HEK293T (cell line): ENCODE results near the gene GINS1.

Source experiments
- CTCF ChIA-PET: fragments of 350-600 bp; formaldehyde crosslinking; extraction: SDS; loops from one replicate; lab custom pipeline; 2021; ENCODE audit warnings: antibody characterized with exemption, inconsistent platforms; lab: Yijun Ruan, JAX
- POLR2A ChIA-PET: fragments of 350-600 bp; formaldehyde crosslinking; extraction: SDS; loops from one replicate; lab custom pipeline; 2020; ENCODE audit warnings: antibody characterized with exemption, inconsistent platforms; lab: Yijun Ruan, JAX
- DNase-seq: peaks from one replicate; pipeline ENCODE4 v3.0.0; 2012; ENCODE audit warnings: mixed read lengths; ENCODE audit errors: extremely low spot score
- ARNT ChIP-seq: fragments of 450-650 bp; IDR thresholded peaks from 2 replicates; pipeline ENCODE4 v1.6.1; 2017; ENCODE audit warnings: mild to moderate bottlenecking
- BHLHE40 ChIP-seq: fragments of 450-650 bp; IDR thresholded peaks from 2 replicates; pipeline ENCODE4 v1.6.1; 2016; ENCODE audit warnings: mild to moderate bottlenecking, moderate library complexity, borderline replicate concordance
- CTBP1 ChIP-seq: fragments of 450-650 bp; IDR thresholded peaks from 2 replicates; pipeline ENCODE4 v1.6.1; 2016; ENCODE audit warnings: borderline replicate concordance
- ELF4 ChIP-seq: fragments of 450-650 bp; IDR thresholded peaks from 2 replicates; pipeline ENCODE4 v1.6.1; 2017; ENCODE audit warnings: antibody characterized with exemption
- FOXA1 ChIP-seq: fragments of 450-650 bp; IDR thresholded peaks from 2 replicates; pipeline ENCODE4 v1.6.1; 2016; ENCODE audit warnings: mild to moderate bottlenecking
- FOXK2 ChIP-seq: fragments of 450-650 bp; IDR thresholded peaks from 2 replicates; pipeline ENCODE4 v1.6.1; 2016; ENCODE audit warnings: mild to moderate bottlenecking
- FOXM1 ChIP-seq: fragments of 450-650 bp; IDR thresholded peaks from 2 replicates; pipeline ENCODE4 v1.6.1; 2017; ENCODE audit warnings: mild to moderate bottlenecking, borderline replicate concordance
- HDGF ChIP-seq: fragments of 450-650 bp; IDR thresholded peaks from 2 replicates; pipeline ENCODE4 v1.6.1; 2017; ENCODE audit warnings: antibody characterized with exemption, borderline replicate concordance
- L3MBTL2 ChIP-seq: fragments of 450-650 bp; conservative IDR thresholded peaks from 2 replicates; pipeline ENCODE4 v1.6.1; 2016; ENCODE audit warnings: mild to moderate bottlenecking
- LEF1 ChIP-seq: fragments of 450-650 bp; IDR thresholded peaks from 2 replicates; pipeline ENCODE4 v1.6.1; 2017; ENCODE audit warnings: mild to moderate bottlenecking, borderline replicate concordance
- NFRKB ChIP-seq: fragments of 450-650 bp; IDR thresholded peaks from 2 replicates; pipeline ENCODE4 v1.6.1; 2016; ENCODE audit warnings: mild to moderate bottlenecking, moderate library complexity
- SP1 ChIP-seq: fragments of 450-650 bp; IDR thresholded peaks from 2 replicates; pipeline ENCODE4 v1.6.1; 2017
- SUZ12 ChIP-seq: fragments of 450-650 bp; IDR thresholded peaks from 2 replicates; pipeline ENCODE4 v1.6.1; 2016; ENCODE audit warnings: mild to moderate bottlenecking
- TARDBP ChIP-seq: fragments of 450-650 bp; IDR thresholded peaks from 2 replicates; pipeline ENCODE4 v1.6.1; 2016
- ZNF384 ChIP-seq: fragments of 450-650 bp; IDR thresholded peaks from 2 replicates; pipeline ENCODE4 v1.6.1; 2016
- TF ChIP-seq, protein P1 (sequence below): fragments of 450-650 bp; IDR thresholded peaks from 2 replicates; pipeline ENCODE4 v1.6.1; 2016

Gene GINS1

DNA sequence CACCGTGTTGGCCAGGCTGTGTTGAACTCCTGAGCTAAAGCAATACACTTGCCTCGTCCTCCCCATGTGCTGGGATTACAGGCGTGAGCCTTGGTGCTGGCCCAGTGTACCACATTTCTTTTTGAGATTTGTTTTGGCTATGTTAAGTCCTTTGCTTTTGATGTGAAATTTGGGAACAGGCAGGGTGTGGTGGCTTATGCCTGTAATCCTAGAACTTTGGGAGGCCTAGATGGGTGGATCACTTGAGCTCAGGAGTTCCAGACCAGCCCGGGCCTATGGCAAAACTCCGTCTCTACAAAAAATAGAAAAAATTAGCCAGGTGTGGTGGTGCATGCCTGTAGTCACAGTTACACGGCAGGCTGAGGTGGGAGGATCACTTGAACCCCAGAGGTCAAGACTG, 40.2 kb downstream of the GINS1 start:
- POLR2A ChIA-PET, result no interaction called here
- TF ChIP-seq ARNT, result no peak
- no peak for TF ChIP-seq NFRKB
- no peak for TF ChIP-seq FOXK2
- TF ChIP-seq L3MBTL2, result no peak
- no peak for TF ChIP-seq LEF1
- no peak for DNase-seq
- CTCF ChIA-PET, result no interaction called here

DNA sequence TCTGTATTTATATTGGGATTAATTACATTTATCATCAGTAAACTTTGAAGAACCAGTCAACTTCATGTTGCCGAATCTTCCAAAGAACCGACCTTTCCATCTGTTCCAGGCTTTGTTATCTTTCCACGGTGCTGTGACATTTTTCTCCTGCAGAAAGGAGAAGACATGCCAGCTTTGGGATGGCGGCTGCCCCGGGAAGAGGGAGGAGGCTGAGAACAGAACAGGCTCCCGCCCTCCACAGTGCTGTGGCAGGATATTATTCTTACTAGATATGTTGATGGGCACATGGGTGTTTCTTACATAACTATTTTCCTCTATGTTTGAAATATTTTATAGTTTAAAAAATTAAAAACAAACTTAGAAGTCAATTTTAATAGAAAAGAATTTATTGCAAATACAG, 44.9 kb downstream of the GINS1 start:
- ChIA-PET POLR2A (no interaction called here), CTCF (no interaction called here)
- no peak for DNase-seq
- TF ChIP-seq FOXK2 (no peak), ELF4 (no peak), BHLHE40 (no peak), TARDBP (no peak), SP1 (no peak), SUZ12 (no peak), CTBP1 (no peak), LEF1 (no peak), FOXA1 (no peak), FOXM1 (no peak)

DNA sequence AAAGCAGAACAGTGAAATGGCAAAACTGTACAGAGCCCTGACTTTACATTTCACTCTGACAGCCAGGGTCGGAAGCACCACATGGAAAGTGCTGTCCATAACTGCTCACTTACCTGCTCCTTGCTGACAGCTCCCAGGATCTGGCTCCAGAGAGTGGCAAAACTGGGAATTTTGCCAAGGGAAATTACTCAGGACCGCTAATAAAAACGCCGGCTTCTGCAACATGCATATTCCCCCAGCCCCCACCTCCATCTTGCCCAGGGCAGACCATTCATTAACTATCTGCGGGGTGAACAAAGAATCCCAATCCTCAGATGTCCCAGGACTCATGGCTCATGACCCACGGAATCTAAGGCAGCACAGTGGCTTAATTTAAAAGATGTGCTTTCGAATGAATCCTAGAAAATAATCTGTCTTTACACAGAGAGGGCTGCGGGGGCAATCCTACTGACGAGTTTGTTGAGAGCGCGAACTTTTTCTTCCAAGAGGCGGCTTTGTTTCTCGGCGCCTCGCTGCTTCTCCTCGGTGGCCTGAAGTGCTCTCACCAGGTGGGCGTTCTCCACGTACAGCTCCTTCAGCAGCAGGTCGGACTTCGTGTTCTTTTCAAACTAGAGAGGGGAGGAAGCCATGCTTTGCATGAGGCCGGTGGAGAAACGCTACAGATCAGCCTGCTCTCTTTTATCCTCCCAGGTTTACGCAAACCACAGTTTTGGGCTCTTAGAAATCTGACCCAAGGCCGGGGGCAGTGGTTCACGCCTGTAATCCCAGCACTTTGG, 45.8 kb downstream of the GINS1 start:
- ChIA-PET CTCF (no interaction called here), POLR2A (no interaction called here)
- TF ChIP-seq L3MBTL2 (peak; percentile 69), TARDBP (no peak)
- TF ChIP-seq, protein P1, sequence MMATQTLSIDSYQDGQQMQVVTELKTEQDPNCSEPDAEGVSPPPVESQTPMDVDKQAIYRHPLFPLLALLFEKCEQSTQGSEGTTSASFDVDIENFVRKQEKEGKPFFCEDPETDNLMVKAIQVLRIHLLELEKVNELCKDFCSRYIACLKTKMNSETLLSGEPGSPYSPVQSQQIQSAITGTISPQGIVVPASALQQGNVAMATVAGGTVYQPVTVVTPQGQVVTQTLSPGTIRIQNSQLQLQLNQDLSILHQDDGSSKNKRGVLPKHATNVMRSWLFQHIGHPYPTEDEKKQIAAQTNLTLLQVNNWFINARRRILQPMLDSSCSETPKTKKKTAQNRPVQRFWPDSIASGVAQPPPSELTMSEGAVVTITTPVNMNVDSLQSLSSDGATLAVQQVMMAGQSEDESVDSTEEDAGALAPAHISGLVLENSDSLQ, result peak; percentile 75
- peak; percentile 63 for DNase-seq

DNA sequence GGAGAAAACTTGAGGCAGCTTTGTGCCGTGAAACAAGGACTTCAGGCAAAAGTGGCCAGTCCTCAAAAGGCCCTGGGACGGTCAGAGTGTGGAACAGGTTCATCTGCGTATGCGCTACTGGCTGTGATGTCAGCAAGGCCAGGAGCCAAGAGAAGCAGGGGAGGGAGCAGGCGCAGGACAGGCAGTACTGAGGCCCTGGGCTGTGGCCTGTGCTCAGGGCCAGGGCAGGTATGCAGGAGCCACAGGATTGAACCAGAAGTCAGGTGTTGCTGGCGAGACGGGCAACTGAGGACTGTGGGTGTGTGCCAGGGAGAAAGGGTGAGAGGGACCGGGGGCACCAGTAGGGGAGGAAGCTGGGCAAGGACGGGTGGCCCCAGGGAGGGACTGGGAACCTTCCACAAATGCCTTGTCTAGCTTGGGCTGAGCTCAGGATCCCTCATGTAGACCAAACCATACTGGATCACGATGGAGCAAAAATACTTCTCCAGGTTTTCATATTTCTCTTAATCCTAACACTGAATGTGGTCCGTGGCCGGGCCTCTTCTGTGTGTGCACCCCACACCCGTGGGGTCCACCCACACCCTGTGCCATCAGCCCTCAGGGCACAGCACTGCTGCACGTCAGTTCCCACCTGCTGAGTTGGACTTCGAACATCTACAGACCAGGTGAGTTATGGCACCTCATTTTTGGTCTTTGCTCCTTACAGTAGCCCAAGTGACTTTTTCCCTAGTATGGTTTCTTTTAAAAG, 46.9 kb downstream of the GINS1 start:
- DNase-seq, result no peak
- TF ChIP-seq SUZ12 (no peak), FOXM1 (no peak), LEF1 (no peak), ELF4 (no peak), CTBP1 (no peak), TARDBP (no peak), HDGF (no peak), NFRKB (no peak), FOXK2 (no peak), ZNF384 (no peak), SP1 (no peak), FOXA1 (no peak), ARNT (no peak), L3MBTL2 (no peak), BHLHE40 (no peak)
- TF ChIP-seq, protein P1, result no peak
- POLR2A ChIA-PET, result no interaction called here
- CTCF ChIA-PET, result no interaction called here

DNA sequence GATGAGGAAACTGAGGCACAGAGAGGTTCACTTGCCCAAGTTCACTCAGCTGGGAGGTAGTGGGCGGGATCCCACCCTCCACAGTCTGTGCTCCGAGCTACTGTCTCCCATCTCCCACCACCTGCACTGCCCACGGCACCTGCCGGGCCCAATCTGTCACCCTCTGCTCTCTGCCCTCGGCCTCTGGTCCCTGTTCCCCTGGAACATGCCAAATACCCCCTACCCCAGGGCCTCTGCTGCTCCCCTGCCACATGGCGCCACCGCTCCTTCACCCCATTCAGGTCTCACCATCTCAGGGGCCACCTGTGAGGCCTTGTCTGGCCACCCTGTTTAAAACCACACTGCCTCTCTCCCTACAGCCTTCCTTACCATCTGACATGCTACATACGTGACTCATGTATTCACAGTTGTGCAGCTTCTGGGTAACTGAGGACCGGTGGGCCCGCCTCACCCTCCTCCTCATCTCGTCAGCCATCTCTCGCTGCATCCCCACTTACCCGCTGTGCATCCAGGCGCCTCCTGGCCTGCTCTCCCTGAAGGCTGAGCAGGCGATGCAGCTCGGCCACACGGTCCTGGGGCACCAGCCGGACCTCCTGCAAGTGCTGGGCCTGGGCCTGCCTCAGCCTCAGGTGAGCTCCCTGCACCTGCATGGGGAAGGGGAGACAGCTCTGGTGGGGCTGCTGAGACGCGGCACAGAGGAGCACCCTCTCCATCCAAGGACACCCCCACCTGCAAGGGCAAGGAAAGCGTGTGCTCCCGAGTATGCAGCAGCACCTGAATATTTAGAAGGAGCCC, 50.6 kb downstream of the GINS1 start:
- POLR2A ChIA-PET, result no interaction called here
- CTCF ChIA-PET, result interaction anchor here (0.6 kb wide), 1 partner anchor 274 kb away, joined by 3 read pairs; no protein-coding TSS in a partner anchor
- no peak for TF ChIP-seq ARNT
- no peak for TF ChIP-seq LEF1
- no peak for TF ChIP-seq ELF4
- no peak for TF ChIP-seq SUZ12
- TF ChIP-seq HDGF, result no peak
- no peak for TF ChIP-seq L3MBTL2
- TF ChIP-seq ZNF384, result no peak
- no peak for TF ChIP-seq CTBP1
- TF ChIP-seq FOXA1, result no peak
- TF ChIP-seq FOXK2, result no peak
- TF ChIP-seq SP1, result no peak
- TF ChIP-seq, protein P1, result no peak
- no peak for TF ChIP-seq NFRKB
- no peak for TF ChIP-seq FOXM1
- TF ChIP-seq TARDBP, result no peak
- no peak for TF ChIP-seq BHLHE40
- no peak for DNase-seq
